Spleen (tissue), 11 donors: ENCODE measurements around the gene SLC25A20. TPM values are rescaled to one million over a fixed set of nuclear protein-coding genes. Genes with fewer than 3 reads are reported as not detected.

Source experiments
- DNase-seq: peaks from one replicate; pipeline ENCODE4 v3.0.0-alpha.2; 2020
- H3K27ac ChIP-seq, 8 donors: fragments of 200-600 bp; sonication (generic) in 7 of 8; 1 replicate in 4 of 8; 2 replicates in 4 of 8; pipeline versions ENCODE4 v1.5.0 to v1.8.0; 2016 to 2021; ENCODE audit warnings: inconsistent platforms in 4 of 8, mild to moderate bottlenecking in 4 of 8, moderate library complexity in 1 of 8
- H3K27me3 ChIP-seq, 7 donors: fragments of 200-600 bp; sonication (generic) in 6 of 7; replicated peaks in 1 of 7; 1 replicate in 4 of 7; 2 replicates in 3 of 7; pipeline versions ENCODE4 v1.5.0 to v1.8.0; 2016 to 2021; ENCODE audit warnings: inconsistent platforms in 3 of 7, mild to moderate bottlenecking in 1 of 7
- H3K36me3 ChIP-seq, 6 donors: fragments of 200-600 bp; sonication (generic) in 5 of 6; 1 replicate in 4 of 6; 2 replicates in 2 of 6; pipeline versions ENCODE4 v1.5.0 to v1.8.0; 2016 to 2021; ENCODE audit warnings: inconsistent platforms in 2 of 6
- H3K4me1 ChIP-seq, 6 donors: fragments of 200-600 bp; sonication (generic) in 5 of 6; 1 replicate in 3 of 6; 2 replicates in 3 of 6; pipeline versions ENCODE4 v1.5.0 to v1.8.0; 2016 to 2021; ENCODE audit warnings: inconsistent platforms in 3 of 6
- H3K4me3 ChIP-seq, 8 donors: fragments of 200-600 bp; sonication (generic) in 7 of 8; 1 replicate in 4 of 8; 2 replicates in 4 of 8; pipeline versions ENCODE4 v1.5.0 to v1.8.0; 2016 to 2021; ENCODE audit warnings: inconsistent platforms in 4 of 8, mild to moderate bottlenecking in 4 of 8, moderate library complexity in 2 of 8
- H3K9me3 ChIP-seq, 8 donors: fragments of 200-600 bp; sonication (generic) in 7 of 8; 1 replicate in 4 of 8; 2 replicates in 4 of 8; pipeline versions ENCODE4 v1.5.0 to v1.8.0; 2016 to 2021; ENCODE audit warnings: inconsistent platforms in 4 of 8
- CTCF ChIP-seq, 11 experiments: fragments of 200-600 bp in 7 of 11; fragments of 450-650 bp in 4 of 11; sonication (generic) in 4 of 11; IDR thresholded peaks in 8 of 11; conservative IDR thresholded peaks in 3 of 11; 1 replicate in 7 of 11; 2 replicates in 4 of 11; pipeline versions ENCODE4 v1.4.0 to v1.8.0; 2016 to 2021; ENCODE audit warnings: antibody characterized with exemption in 11 of 11, inconsistent platforms in 4 of 11, mild to moderate bottlenecking in 1 of 11
- POLR2A ChIP-seq, 3 donors: fragments of 450-650 bp; IDR thresholded peaks; one replicate each; pipeline ENCODE4 v1.5.1; 2017; ENCODE audit warnings: antibody characterized with exemption in 3 of 3, mild to moderate bottlenecking in 1 of 3
- POLR2AphosphoS5 ChIP-seq, 3 donors: sonication (generic); formaldehyde crosslinking; IDR thresholded peaks; one replicate each; pipeline ENCODE4 v1.5.1; 2017; ENCODE audit warnings: antibody characterized with exemption in 3 of 3
- WGBS, 5 donors: extraction: QIAGEN DNeasy Blood & Tissue Kit in 3 of 5; methylation state at CpG; one replicate each; pipeline versions ENCODE4 v1.1.5 to v1.1.7; 2013 to 2018; 5-methylcytosine and 5-hydroxymethylcytosine counted together
- intact Hi-C: fragments of 100-400 bp; cut with DNase I; formaldehyde crosslinking; loops from one replicate; pipeline ENCODE4 v1.15.0; 2023; ENCODE audit warnings: low total_unique reads
- polyA plus RNA-seq, 3 donors: library from polyadenylated mRNA; stranded (reverse); fragments of 200-250 nt; gene quantifications; one replicate each; pipeline ENCODE4 v1.2.1, GENCODE V29; 2013
- total RNA-seq, 7 donors: library from RNA; depleted of rRNA in 3 of 7; stranded (reverse); fragments of >200 nt in 3 of 7; fragmentation: NEBNext Ultra II Directional in 4 of 7; extraction: Animal tissue kit (Norgen Biotek cat#: 25700) in 4 of 7; gene quantifications; one replicate each; pipeline versions ENCODE4 v1.1.0 to v1.2.1, GENCODE V29; 2016 to 2021
- donor health status: healthy with polysubstance abuse.
- donor health status: DM: no; HTN: no; CAD: no; lungs with moderate emphysema.
- donor health status: DM: no; HTN: no; CAD: no.
- donor health status: Bipolar disorder and iron deficiency.
- donor health status: healthy.
- donor health status: DM: no; HTN: no; CAD: no.
- donor health status: DM: yes; HTN: yes; CAD: no.

Gene SLC25A20
- total and polyA plus RNA-seq, 10 donors = 13.0 to 51.2 (median 24.4) TPM

GRCh38 chr3:48891606-48892005 is 7.1 kb downstream of the SLC25A20 start:
- no peak for DNase-seq
- intact Hi-C loops = loop anchor here (10.0 kb wide), 1 partner anchor 47 kb away; the partner anchor contains the start of gene PRKAR2A
- H3K9me3 ChIP-seq = no peaks in the 10 kb centered on the region
- no peaks in the 10 kb centered on the region for H3K27me3 ChIP-seq
- TF ChIP-seq POLR2AphosphoS5 (IDR thresholded peaks at IDR 0.05) = no peak
- TF ChIP-seq POLR2A (IDR thresholded peaks at IDR 0.05) = no peak
- no peak for TF ChIP-seq CTCF (IDR thresholded peaks at IDR 0.05 in 8 of 11, conservative IDR thresholded peaks at IDR 0.05 in 3 of 11)
- peaks cover 0 to 58% (median 21%) of the 10 kb centered on the region in 6 donors for H3K36me3 ChIP-seq
- peaks cover 0 to 8% (median 3%) of the 10 kb centered on the region in 6 donors for H3K4me1 ChIP-seq
- H3K27ac ChIP-seq = no peak overlapping the region
- WGBS, 5 donors = 95 to 100% (median 97%) methylated on average over 8 of the region's 8 CpGs
- H3K4me3 ChIP-seq = no peak overlapping the region

GRCh38 chr3:48885753-48886152 is 12.9 kb downstream of the SLC25A20 start:
- H3K36me3 ChIP-seq = peaks cover 0 to 100% (median 31%) of the 10 kb centered on the region in 6 donors
- no peaks in the 10 kb centered on the region for H3K4me1 ChIP-seq

GRCh38 chr3:48881652-48882114 is 17.0 kb downstream of the SLC25A20 start:
- TF ChIP-seq CTCF (IDR thresholded peaks at IDR 0.05 in 8 of 11, conservative IDR thresholded peaks at IDR 0.05 in 3 of 11) (no peak), POLR2AphosphoS5 (IDR thresholded peaks at IDR 0.05) (no peak)
- Histone ChIP-seq H3K4me3 (no peak overlapping the region), H3K27ac (no peak overlapping the region), H3K27me3 (no peaks in the 10 kb centered on the region), H3K9me3 (no peaks in the 10 kb centered on the region), H3K4me1 (peaks cover 0 to 5% (median 0%) of the 10 kb centered on the region in 6 donors), H3K36me3 (peaks cover 0 to 100% (median 37%) of the 10 kb centered on the region in 6 donors)
- DNase-seq = no peak
- intact Hi-C loops = no loop called here
- WGBS, 5 donors = 93 to 100% (median 98%) methylated on average over 5 of the region's 5 CpGs

More at GRCh38 chr3:48885753-48886152, 12.9 kb downstream of the SLC25A20 start:
- Histone ChIP-seq H3K27ac (no peak overlapping the region), H3K4me3 (no peak overlapping the region), H3K9me3 (no peaks in the 10 kb centered on the region), H3K27me3 (no peaks in the 10 kb centered on the region)
- intact Hi-C loops = no loop called here
- DNase-seq = no peak
- TF ChIP-seq CTCF (IDR thresholded peaks at IDR 0.05 in 8 of 11, conservative IDR thresholded peaks at IDR 0.05 in 3 of 11) = no peak
- no peak for TF ChIP-seq POLR2A (IDR thresholded peaks at IDR 0.05)
- TF ChIP-seq POLR2AphosphoS5 (IDR thresholded peaks at IDR 0.05) = no peak

GRCh38 chr3:48881006-48881405 is 17.7 kb downstream of the SLC25A20 start:
- Histone ChIP-seq H3K36me3 (peaks cover 0 to 100% (median 37%) of the 10 kb centered on the region in 6 donors), H3K27ac (no peak overlapping the region), H3K4me3 (no peak overlapping the region), H3K4me1 (peaks cover 0 to 5% (median 0%) of the 10 kb centered on the region in 6 donors), H3K27me3 (no peaks in the 10 kb centered on the region), H3K9me3 (no peaks in the 10 kb centered on the region)
- TF ChIP-seq POLR2A (IDR thresholded peaks at IDR 0.05) (no peak), CTCF (IDR thresholded peaks at IDR 0.05 in 8 of 11, conservative IDR thresholded peaks at IDR 0.05 in 3 of 11) (no peak), POLR2AphosphoS5 (IDR thresholded peaks at IDR 0.05) (no peak)
- 92 to 98% (median 95%) methylated on average over 3 of the region's 3 CpGs for WGBS, 5 donors
- DNase-seq = no peak
- intact Hi-C loops = no loop called here
